Glutamatergic neuron (in vitro differentiated cells): ENCODE results near the gene DAGLA. TPM values are rescaled to one million over a fixed set of nuclear protein-coding genes. Genes with fewer than 3 reads are reported as not detected.

Source experiments
- DNase-seq: peaks from one replicate; pipeline ENCODE4 v3.0.0; 2022
- H3K27ac Mint-ChIP-seq: one replicate; pipeline ENCODE4 v1.8.0; 2020; ENCODE audit warnings: mild to moderate bottlenecking, mixed read lengths, inconsistent platforms; ENCODE audit not compliant: unreplicated experiment
- H3K27me3 Mint-ChIP-seq: one replicate; pipeline ENCODE4 v1.8.0; 2020; ENCODE audit warnings: mild to moderate bottlenecking, moderate library complexity, mixed read lengths, inconsistent platforms; ENCODE audit not compliant: unreplicated experiment
- H3K36me3 Mint-ChIP-seq: one replicate; pipeline ENCODE4 v1.8.0; 2020; ENCODE audit warnings: mild to moderate bottlenecking, mixed read lengths, inconsistent platforms; ENCODE audit not compliant: unreplicated experiment
- H3K4me1 Mint-ChIP-seq: one replicate; pipeline ENCODE4 v1.8.0; 2020; ENCODE audit warnings: mild to moderate bottlenecking, low read depth, mixed read lengths, inconsistent platforms; ENCODE audit not compliant: unreplicated experiment
- H3K4me3 Mint-ChIP-seq: one replicate; pipeline ENCODE4 v1.8.0; 2020; ENCODE audit warnings: mild to moderate bottlenecking, mixed read lengths, inconsistent platforms; ENCODE audit not compliant: unreplicated experiment
- H3K9me3 Mint-ChIP-seq: one replicate; pipeline ENCODE4 v1.8.0; 2020; ENCODE audit warnings: mild to moderate bottlenecking, moderate library complexity, mixed read lengths, inconsistent platforms; ENCODE audit not compliant: unreplicated experiment
- CTCF ChIP-seq: fragments of 200-600 bp; sonication (generic); IDR thresholded peaks from one replicate; pipeline ENCODE4 v1.5.0; 2021; ENCODE audit not compliant: partially characterized antibody, unreplicated experiment
- total RNA-seq: library from RNA; stranded (reverse); fragmentation: NEBNext Ultra II Directional; extraction: Animal tissue kit (Norgen Biotek cat#: 25700); gene quantifications from one replicate; pipeline ENCODE4 v1.2.1, GENCODE V29; 2021; ENCODE audit not compliant: unreplicated experiment

Gene DAGLA
- total RNA-seq, 1 donor from 2014 or later = 9.6 TPM

DNA sequence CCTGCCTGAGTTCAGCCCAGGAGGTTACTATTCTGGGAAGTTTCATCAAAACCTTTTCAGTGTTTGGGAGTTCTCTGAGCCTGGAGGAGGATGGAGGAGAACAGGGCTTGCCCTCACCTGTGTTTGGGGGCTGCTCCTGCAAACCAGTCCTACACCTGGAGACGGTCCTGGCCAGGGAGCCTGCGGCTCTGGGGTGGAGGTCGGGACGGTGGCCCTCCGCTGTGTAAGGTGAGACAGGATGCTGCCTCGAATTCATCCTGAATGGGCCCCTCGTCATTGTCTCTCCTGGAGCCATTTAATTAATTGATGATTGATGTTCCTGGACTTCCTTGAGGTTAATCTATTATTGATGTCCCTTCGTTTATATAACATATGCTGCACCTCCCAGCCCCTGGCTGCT, 6.3 kb downstream of the DAGLA start:
- no peak for TF ChIP-seq CTCF
- H3K9me3 Mint-ChIP-seq = peaks cover 9% of the 10 kb centered on the region
- peaks cover 4% of the 10 kb centered on the region for H3K36me3 Mint-ChIP-seq
- H3K4me1 Mint-ChIP-seq = peaks cover 12% of the 10 kb centered on the region
- no peak overlapping the region for H3K4me3 Mint-ChIP-seq
- H3K27ac Mint-ChIP-seq = no peak overlapping the region
- DNase-seq = no peak
- H3K27me3 Mint-ChIP-seq = peaks cover 11% of the 10 kb centered on the region

DNA sequence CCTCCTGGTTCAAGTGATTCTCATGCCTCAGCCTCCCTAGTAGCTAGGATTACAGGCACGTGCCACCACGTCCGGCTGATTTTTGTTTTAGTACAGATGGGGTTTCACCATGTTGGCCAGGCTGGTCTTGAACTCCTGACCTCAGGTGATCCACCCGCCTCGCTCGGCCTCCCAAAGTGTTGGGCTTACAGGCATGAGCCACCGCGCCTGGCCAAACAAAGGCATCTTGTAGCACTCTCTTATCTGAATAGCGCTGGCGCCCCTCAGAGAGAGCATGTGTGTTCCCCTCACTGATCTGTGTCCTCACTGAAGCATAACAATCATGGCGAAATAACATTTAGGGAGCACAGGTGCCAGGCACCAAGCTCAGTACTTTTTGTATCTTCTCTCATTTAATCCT, 7.2 kb downstream of the DAGLA start:
- peaks cover 4% of the 10 kb centered on the region for H3K36me3 Mint-ChIP-seq
- peaks cover 11% of the 10 kb centered on the region for H3K27me3 Mint-ChIP-seq
- TF ChIP-seq CTCF = no peak
- peak overlapping the region; percentile 75 for H3K4me3 Mint-ChIP-seq
- DNase-seq = no peak
- H3K4me1 Mint-ChIP-seq = peaks cover 12% of the 10 kb centered on the region
- H3K9me3 Mint-ChIP-seq = peaks cover 5% of the 10 kb centered on the region
- no peak overlapping the region for H3K27ac Mint-ChIP-seq

GRCh38 chr11:61688365-61689163, 8.4 kb downstream of the DAGLA start:
- DNase-seq = no peak
- Mint-ChIP-seq H3K9me3 (peaks cover 5% of the 10 kb centered on the region), H3K27ac (no peak overlapping the region), H3K4me1 (peaks cover 12% of the 10 kb centered on the region), H3K36me3 (peaks cover 4% of the 10 kb centered on the region), H3K27me3 (peaks cover 11% of the 10 kb centered on the region), H3K4me3 (no peak overlapping the region)
- no peak for TF ChIP-seq CTCF

DNA sequence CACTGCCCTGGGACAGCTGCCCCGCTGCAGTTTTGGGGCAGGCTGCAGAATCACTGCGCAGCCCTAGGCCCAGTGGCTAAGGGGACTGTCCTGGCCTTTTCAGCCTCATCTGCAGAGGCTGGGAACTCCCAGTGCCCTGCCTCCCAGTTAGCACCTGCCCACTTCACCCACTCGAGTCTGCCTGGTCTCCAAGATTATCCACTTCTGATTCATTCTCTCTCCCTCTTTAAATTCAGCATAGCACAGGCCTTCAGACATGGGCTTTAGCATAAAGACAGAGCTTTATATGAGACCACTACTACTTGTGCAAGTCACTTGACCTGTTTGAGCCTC, 8.9 kb downstream of the DAGLA start:
- no peak for TF ChIP-seq CTCF
- peaks cover 7% of the 10 kb centered on the region for H3K9me3 Mint-ChIP-seq
- H3K4me3 Mint-ChIP-seq = no peak overlapping the region
- H3K27ac Mint-ChIP-seq = no peak overlapping the region
- DNase-seq = no peak
- peaks cover 16% of the 10 kb centered on the region for H3K4me1 Mint-ChIP-seq
- H3K27me3 Mint-ChIP-seq = peaks cover 11% of the 10 kb centered on the region
- H3K36me3 Mint-ChIP-seq = peaks cover 4% of the 10 kb centered on the region

DNA sequence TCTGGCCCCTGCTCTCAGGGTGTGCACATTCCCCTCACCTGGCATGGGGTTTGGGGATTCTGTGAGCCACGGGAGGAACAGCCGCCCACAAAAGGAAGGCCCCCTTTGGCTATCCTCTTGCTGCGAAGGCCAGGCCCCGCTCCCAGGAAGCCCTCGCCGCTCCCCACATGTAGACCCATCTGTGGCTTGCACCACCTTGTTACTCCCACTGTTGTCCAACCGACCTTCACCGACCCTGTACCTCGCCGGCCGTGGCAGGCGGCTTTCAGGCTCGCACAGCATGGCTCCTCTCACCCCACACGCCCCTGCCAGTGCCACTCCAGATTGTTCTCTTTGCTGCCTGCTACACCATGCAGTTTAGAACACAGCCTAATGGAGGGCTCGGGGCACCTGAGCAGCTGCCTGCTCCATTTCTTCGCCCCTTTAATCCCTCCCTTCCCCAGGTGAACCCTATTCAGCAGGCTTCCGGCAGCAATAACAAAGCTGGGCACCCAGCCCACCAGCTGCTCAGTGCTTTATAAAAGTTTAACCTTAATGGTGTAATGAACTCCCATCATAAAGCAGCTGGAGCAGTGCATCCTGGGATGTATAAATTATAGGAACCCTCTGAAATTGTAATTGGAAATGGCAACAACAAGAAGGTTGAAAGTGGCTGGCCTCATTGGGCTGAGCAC, 10.7 kb downstream of the DAGLA start:
- no peak overlapping the region for H3K27ac Mint-ChIP-seq
- H3K4me3 Mint-ChIP-seq = no peak overlapping the region

More for the DNA sequence above, 10.7 kb downstream of the DAGLA start:
- H3K4me1 Mint-ChIP-seq = peaks cover 23% of the 10 kb centered on the region
- H3K27me3 Mint-ChIP-seq = peaks cover 5% of the 10 kb centered on the region
- DNase-seq = no peak
- TF ChIP-seq CTCF = no peak
- no peaks in the 10 kb centered on the region for H3K36me3 Mint-ChIP-seq
- H3K9me3 Mint-ChIP-seq = peaks cover 7% of the 10 kb centered on the region
